Stimulated activated CD8-positive, alpha-beta memory T cell treated with anti-CD3 and anti-CD28 coated beads, Interleukin-4, amount 100 ng/mL, for 48 hours (primary cell): ENCODE measurements around the gene ZDHHC11.
"Not testable (repeated sequence)": the region's sequence is repeated elsewhere in the genome, so short reads cannot be mapped to it uniquely, and the experiment has no call there.

ENCODE experiments used
- DNase-seq: peaks from one replicate; pipeline ENCODE4 v3.0.0-alpha.2; 2020

ZDHHC11 gene

GRCh38 chr5:774304-774703 lies 76.5 kb downstream of the ZDHHC11 start:
- not testable (repeated sequence) for DNase-seq

- DNase-seq: peak; percentile 25
Measured at GRCh38 chr5:773517-774264, 77.1 kb downstream of the ZDHHC11 start.

GRCh38 chr5:772931-773330 lies 77.9 kb downstream of the ZDHHC11 start:
- DNase-seq: peak; percentile 24

GRCh38 chr5:772547-772890 lies 78.3 kb downstream of the ZDHHC11 start:
- peak; percentile 16 for DNase-seq

GRCh38 chr5:771841-772546 lies 78.8 kb downstream of the ZDHHC11 start:
- peak; percentile 17 for DNase-seq

- peak; percentile 19 for DNase-seq
Measured at GRCh38 chr5:771087-771781, 79.6 kb downstream of the ZDHHC11 start.

GRCh38 chr5:770585-770984 lies 80.2 kb downstream of the ZDHHC11 start:
- DNase-seq: peak; percentile 20

- DNase-seq: peak; percentile 21
Measured at GRCh38 chr5:769485-770145, 81.2 kb downstream of the ZDHHC11 start.

- peak; percentile 21 for DNase-seq
Measured at GRCh38 chr5:766666-767431, 83.9 kb downstream of the ZDHHC11 start.

GRCh38 chr5:765948-766631 lies 84.7 kb downstream of the ZDHHC11 start:
- DNase-seq: no peak

GRCh38 chr5:763998-764781 lies 86.6 kb downstream of the ZDHHC11 start:
- no peak for DNase-seq

- DNase-seq: no peak
Measured at GRCh38 chr5:763397-763796, 87.4 kb downstream of the ZDHHC11 start.

GRCh38 chr5:762996-763395 lies 87.8 kb downstream of the ZDHHC11 start:
- DNase-seq: not testable (repeated sequence)

- DNase-seq: peak; percentile 22
Measured at GRCh38 chr5:761854-762710, 88.7 kb downstream of the ZDHHC11 start.

GRCh38 chr5:761059-761771 lies 89.6 kb downstream of the ZDHHC11 start:
- peak; percentile 23 for DNase-seq

- DNase-seq: peak; percentile 29
Measured at GRCh38 chr5:760363-761058, 90.3 kb downstream of the ZDHHC11 start.

GRCh38 chr5:759781-760362 lies 90.9 kb downstream of the ZDHHC11 start:
- DNase-seq: no peak

GRCh38 chr5:759111-759751 lies 91.6 kb downstream of the ZDHHC11 start:
- peak; percentile 53 for DNase-seq
